Measurements from ENCODE around the gene EPC2.

- TF ChIP-seq CTCF (IDR thresholded peaks at IDR 0.05) (no peak), POLR2A (IDR thresholded peaks at IDR 0.05) (no peak), POLR2AphosphoS5 (IDR thresholded peaks at IDR 0.05) (no peak), EP300 (IDR thresholded peaks at IDR 0.05) (no peak)
Measured at GRCh38 chr2:148721991-148722777, 77.6 kb downstream of the EPC2 start.

Data from sigmoid colon (tissue), 4 donors.